Measurements from ENCODE around the gene STOM.

GRCh38 chr9:121380846-121381245, 10.8 kb upstream of the STOM start:
- no peak for TF ChIP-seq EGR1 (IDR thresholded peaks at IDR 0.05; ENCODE audit: borderline replicate concordance, low read depth, low read length)
- no peak for TF ChIP-seq CTCF (IDR thresholded peaks at IDR 0.05; ENCODE audit: control extremely low read depth in 1 of 3, insufficient read depth in 1 of 3, low read depth in 1 of 3, low read length in 3 of 3)
- no peak for TF ChIP-seq BACH1 (IDR thresholded peaks at IDR 0.05; ENCODE audit: low read length)
- TF ChIP-seq SP1 (IDR thresholded peaks at IDR 0.05; ENCODE audit: low read depth, low read length), result no peak
- no peak for TF ChIP-seq SP4 (IDR thresholded peaks at IDR 0.05; ENCODE audit: low read length)
